Esophagus squamous epithelium (tissue), 5 donors: ENCODE results near the gene MAGI1. TPM values are rescaled to one million over a fixed set of nuclear protein-coding genes. Genes with fewer than 3 reads are reported as not detected.

Source experiments
- DNase-seq: peaks from one replicate; lab custom pipeline; 2025; lab: John Stamatoyannopoulos, UW
- H3K27ac ChIP-seq, 4 donors: fragments of 200-600 bp; sonication (generic); one replicate each; pipeline ENCODE4 v1.5.1; 2016 to 2019; ENCODE audit warnings: mild to moderate bottlenecking in 1 of 4
- H3K27me3 ChIP-seq, 4 donors: fragments of 200-600 bp; sonication (generic); 1 replicate in 3 of 4; 2 replicates in 1 of 4; pipeline versions ENCODE4 v1.5.1 to v1.6.0; 2017 to 2021; ENCODE audit warnings: antibody characterized with exemption in 1 of 4
- H3K36me3 ChIP-seq, 3 donors: fragments of 200-600 bp; sonication (generic); one replicate each; pipeline ENCODE4 v1.5.1; 2016 to 2019
- H3K4me1 ChIP-seq, 3 donors: fragments of 200-600 bp; sonication (generic); one replicate each; pipeline ENCODE4 v1.5.1; 2017 to 2019
- H3K4me3 ChIP-seq, 4 donors: fragments of 200-600 bp; sonication (generic); 1 replicate in 3 of 4; 2 replicates in 1 of 4; pipeline ENCODE4 v1.5.1; 2016 to 2019; ENCODE audit warnings: mild to moderate bottlenecking in 2 of 4, moderate library complexity in 1 of 4
- H3K9me3 ChIP-seq, 3 donors: fragments of 200-600 bp; sonication (generic); one replicate each; pipeline ENCODE4 v1.5.1; 2016 to 2019
- POLR2A ChIP-seq, 4 donors: fragments of 450-650 bp; IDR thresholded peaks; one replicate each; pipeline ENCODE4 v1.6.1; 2017; ENCODE audit warnings: antibody characterized with exemption in 4 of 4, mild to moderate bottlenecking in 4 of 4, moderate library complexity in 3 of 4
- WGBS, 2 donors: methylation state at CpG; one replicate each; pipeline ENCODE4 v1.1.5; 2018; 5-methylcytosine and 5-hydroxymethylcytosine counted together
- intact Hi-C: fragments of 100-400 bp; cut with DNase I; formaldehyde crosslinking; loops from one replicate; pipeline ENCODE4 v1.15.0; 2022
- total RNA-seq, 4 donors: library from RNA; depleted of rRNA; stranded (reverse); fragments of >200 nt; gene quantifications; one replicate each; pipeline ENCODE4 v1.1.0, GENCODE V29; 2016
- TF ChIP-seq, protein P1 (sequence below), 6 experiments: fragments of 450-650 bp in 4 of 6; fragments of 200-600 bp in 2 of 6; sonication (generic) in 2 of 6; IDR thresholded peaks; one replicate each; pipeline ENCODE4 v1.5.1; 2016 to 2019; ENCODE audit warnings: antibody characterized with exemption in 6 of 6, mild to moderate bottlenecking in 4 of 6, moderate library complexity in 4 of 6
- donor health status: DM: yes; HTN: yes; CAD: no.

MAGI1 gene
- total RNA-seq, 4 donors from 2014 or later = 12.0 to 28.2 (median 21.1) TPM

DNA sequence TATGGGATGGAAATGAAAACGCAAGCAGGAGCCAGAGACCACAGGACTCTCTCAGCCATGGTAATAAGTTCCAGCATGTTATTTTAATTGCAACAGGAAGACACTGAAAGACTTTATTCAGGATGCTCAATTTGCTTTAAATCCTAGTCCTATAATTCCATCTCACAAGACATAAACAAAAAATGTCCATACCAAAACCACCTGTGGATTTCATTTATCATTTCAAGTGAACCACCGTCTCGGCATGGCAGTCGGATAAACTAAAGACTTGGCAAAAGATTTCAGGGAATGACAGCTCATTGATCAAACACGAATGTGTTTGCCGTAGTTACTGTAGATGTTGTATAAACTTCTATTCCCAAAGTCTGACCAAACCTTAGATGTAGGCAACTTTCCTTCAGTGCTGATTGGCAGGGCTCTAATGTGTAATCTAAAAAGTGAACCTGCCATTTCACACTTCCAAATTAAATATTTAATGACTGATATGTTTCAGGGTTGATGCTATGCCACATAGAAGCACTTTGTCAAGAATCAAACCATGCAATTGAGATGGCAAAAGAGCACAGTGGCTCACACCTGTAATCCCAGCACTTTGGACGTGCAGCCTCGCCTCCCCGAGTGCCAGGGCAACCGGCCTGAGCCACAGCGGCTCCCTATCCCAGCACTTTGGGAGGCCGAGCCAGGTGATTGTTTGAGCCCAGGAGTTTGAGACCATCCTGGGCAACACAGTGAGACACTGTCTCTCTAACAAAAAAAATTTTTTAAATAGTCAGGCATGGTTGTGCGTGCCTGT is 331.7 kb downstream of the MAGI1 start:
- H3K27ac ChIP-seq = no peak overlapping the region
- no peaks in the 10 kb centered on the region for H3K9me3 ChIP-seq
- WGBS, 2 donors = 68 to 71% methylated on average over 10 to 13 of the region's 13 CpGs
- no peak overlapping the region for H3K4me3 ChIP-seq
- H3K36me3 ChIP-seq = no peaks in the 10 kb centered on the region
- DNase-seq = no peak
- H3K4me1 ChIP-seq = peaks cover 0 to 6% (median 0%) of the 10 kb centered on the region in 3 donors
- H3K27me3 ChIP-seq = no peaks in the 10 kb centered on the region
- intact Hi-C loops = no loop called here
- TF ChIP-seq, protein P1, sequence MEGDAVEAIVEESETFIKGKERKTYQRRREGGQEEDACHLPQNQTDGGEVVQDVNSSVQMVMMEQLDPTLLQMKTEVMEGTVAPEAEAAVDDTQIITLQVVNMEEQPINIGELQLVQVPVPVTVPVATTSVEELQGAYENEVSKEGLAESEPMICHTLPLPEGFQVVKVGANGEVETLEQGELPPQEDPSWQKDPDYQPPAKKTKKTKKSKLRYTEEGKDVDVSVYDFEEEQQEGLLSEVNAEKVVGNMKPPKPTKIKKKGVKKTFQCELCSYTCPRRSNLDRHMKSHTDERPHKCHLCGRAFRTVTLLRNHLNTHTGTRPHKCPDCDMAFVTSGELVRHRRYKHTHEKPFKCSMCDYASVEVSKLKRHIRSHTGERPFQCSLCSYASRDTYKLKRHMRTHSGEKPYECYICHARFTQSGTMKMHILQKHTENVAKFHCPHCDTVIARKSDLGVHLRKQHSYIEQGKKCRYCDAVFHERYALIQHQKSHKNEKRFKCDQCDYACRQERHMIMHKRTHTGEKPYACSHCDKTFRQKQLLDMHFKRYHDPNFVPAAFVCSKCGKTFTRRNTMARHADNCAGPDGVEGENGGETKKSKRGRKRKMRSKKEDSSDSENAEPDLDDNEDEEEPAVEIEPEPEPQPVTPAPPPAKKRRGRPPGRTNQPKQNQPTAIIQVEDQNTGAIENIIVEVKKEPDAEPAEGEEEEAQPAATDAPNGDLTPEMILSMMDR (IDR thresholded peaks at IDR 0.05) = no peak
- TF ChIP-seq POLR2A (IDR thresholded peaks at IDR 0.05) = no peak

DNA sequence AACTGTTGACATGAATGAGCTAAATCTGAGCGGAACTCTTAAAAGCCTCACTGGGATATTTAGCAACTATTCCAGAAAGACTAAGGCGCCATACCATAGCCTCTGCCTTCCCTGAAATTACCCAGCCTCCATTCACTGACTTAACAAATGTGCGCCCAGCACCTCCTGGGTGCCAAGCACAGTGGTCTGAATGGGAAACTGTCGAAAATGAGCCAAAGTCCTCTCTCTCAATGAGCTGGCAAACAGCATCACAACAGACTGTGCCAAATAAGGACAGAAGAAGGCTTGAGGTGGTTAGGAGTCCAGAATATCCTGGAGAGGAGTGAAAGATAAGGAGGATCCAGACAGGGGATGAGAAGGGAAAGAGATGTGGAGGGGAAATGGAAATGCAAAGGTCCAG is 332.4 kb downstream of the MAGI1 start:
- no peaks in the 10 kb centered on the region for H3K27me3 ChIP-seq
- H3K36me3 ChIP-seq = no peaks in the 10 kb centered on the region
- H3K27ac ChIP-seq = no peak overlapping the region
- intact Hi-C loops = no loop called here
- no peak for DNase-seq
- no peak for TF ChIP-seq POLR2A (IDR thresholded peaks at IDR 0.05)
- TF ChIP-seq, protein P1 (IDR thresholded peaks at IDR 0.05) = no peak
- H3K4me1 ChIP-seq = no peaks in the 10 kb centered on the region
- WGBS, 2 donors = 67 to 79% methylated on average over 4 of the region's 4 CpGs
- no peaks in the 10 kb centered on the region for H3K9me3 ChIP-seq
- H3K4me3 ChIP-seq = no peak overlapping the region

DNA sequence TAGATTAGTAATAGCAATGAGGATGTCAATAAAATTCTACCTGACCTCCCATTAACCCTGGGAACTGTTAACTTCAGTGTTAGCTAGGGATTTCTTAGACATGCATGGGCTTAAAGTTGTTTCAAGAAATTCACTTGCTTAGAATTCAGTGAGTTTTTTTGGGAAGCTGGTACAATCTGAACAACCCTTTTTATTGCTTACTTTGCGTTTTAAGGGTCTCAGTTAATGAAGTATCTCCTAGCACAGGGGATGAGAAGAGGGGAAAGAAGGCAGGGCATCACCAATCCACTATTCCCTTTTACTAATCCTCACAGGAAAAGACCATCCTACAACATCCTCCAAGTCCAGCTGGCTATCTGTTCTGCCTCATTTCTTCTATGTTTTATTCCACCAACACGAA is 334.9 kb downstream of the MAGI1 start:
- 81 to 87% methylated on average over 2 of the region's 2 CpGs for WGBS, 2 donors
- Histone ChIP-seq H3K9me3 (no peaks in the 10 kb centered on the region), H3K27me3 (no peaks in the 10 kb centered on the region)

DNA sequence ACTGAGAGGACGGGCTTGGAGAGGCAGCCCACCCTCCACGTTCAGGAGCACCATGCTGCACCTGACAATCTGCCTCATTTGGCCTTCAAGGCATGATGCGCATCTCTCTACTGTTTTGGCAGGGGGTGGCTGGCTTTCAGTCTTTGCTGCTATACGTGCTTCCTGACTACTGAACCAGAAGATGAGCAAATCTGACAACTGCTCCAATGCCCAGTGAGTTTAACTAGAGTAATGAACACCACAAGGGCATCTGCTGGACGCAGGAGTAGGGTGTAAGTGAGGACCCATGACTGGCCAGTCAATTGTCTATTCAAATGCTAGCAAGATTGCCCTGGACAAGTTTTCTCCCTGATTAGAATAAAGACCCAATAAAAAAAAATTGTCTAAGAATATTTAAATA is 335.7 kb downstream of the MAGI1 start:
- no peaks in the 10 kb centered on the region for H3K36me3 ChIP-seq
- H3K27ac ChIP-seq = no peak overlapping the region
- no peaks in the 10 kb centered on the region for H3K4me1 ChIP-seq
- intact Hi-C loops = no loop called here
- no peak for DNase-seq
- no peak overlapping the region for H3K4me3 ChIP-seq
- no peaks in the 10 kb centered on the region for H3K9me3 ChIP-seq
- TF ChIP-seq POLR2A (IDR thresholded peaks at IDR 0.05) = no peak
- TF ChIP-seq, protein P1 (IDR thresholded peaks at IDR 0.05) = no peak
- no peaks in the 10 kb centered on the region for H3K27me3 ChIP-seq
- WGBS, 2 donors = 71 to 91% methylated on average over 5 of the region's 5 CpGs

More for the DNA sequence above, 334.9 kb downstream of the MAGI1 start:
- intact Hi-C loops = no loop called here
- Histone ChIP-seq H3K36me3 (no peaks in the 10 kb centered on the region), H3K4me1 (no peaks in the 10 kb centered on the region), H3K27ac (no peak overlapping the region), H3K4me3 (no peak overlapping the region)
- TF ChIP-seq POLR2A (IDR thresholded peaks at IDR 0.05) = no peak
- TF ChIP-seq, protein P1 (IDR thresholded peaks at IDR 0.05) = no peak
- no peak for DNase-seq

DNA sequence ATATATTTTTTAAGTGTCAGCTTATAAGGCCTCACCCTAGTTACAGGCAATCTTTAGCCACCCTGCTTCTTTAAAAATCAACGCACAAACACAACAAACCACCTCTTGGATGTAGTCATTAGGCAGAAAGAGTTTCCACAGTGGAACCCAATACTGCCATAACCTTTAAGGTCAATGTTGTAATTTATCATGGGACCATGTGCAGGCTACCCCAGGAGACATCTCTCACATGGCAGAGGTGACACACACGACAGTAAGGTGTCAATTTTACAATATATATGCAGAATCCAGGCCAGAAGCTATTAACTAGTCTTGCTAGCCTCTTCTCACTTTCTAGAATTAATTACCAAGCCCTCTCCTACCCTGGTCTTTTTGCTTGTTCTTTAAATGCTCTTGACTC is 336.5 kb downstream of the MAGI1 start:
- Histone ChIP-seq H3K36me3 (no peaks in the 10 kb centered on the region), H3K27me3 (no peaks in the 10 kb centered on the region), H3K9me3 (no peaks in the 10 kb centered on the region), H3K4me3 (no peak overlapping the region), H3K4me1 (no peaks in the 10 kb centered on the region), H3K27ac (no peak overlapping the region)
- DNase-seq = no peak
- no peak for TF ChIP-seq POLR2A (IDR thresholded peaks at IDR 0.05)
- TF ChIP-seq, protein P1 (IDR thresholded peaks at IDR 0.05) = no peak
- intact Hi-C loops = no loop called here
- WGBS, 2 donors = 82 to 95% methylated on average over 2 of the region's 2 CpGs
